GM23338 (cell line): ENCODE measurements around the gene JUP. TPM values are rescaled to one million over a fixed set of nuclear protein-coding genes. Genes with fewer than 3 reads are reported as not detected.

Source experiments
- ATAC-seq: fragments of 200-7000 bp; cut with Tn5 transposase; 3 replicates; pipeline ENCODE4 v1.9.1; 2020
- DNase-seq: peaks from one replicate; pipeline ENCODE4 v3.0.0-alpha.2; 2015; ENCODE audit warnings: low spot score
- H2AFZ ChIP-seq: fragments of 200-600 bp; sonication (generic); 2 replicates; pipeline ENCODE4 v1.8.0; 2016; ENCODE audit warnings: antibody characterized with exemption, mild to moderate bottlenecking, moderate library complexity
- H3F3A ChIP-seq: fragments of 200-600 bp; sonication (generic); replicated peaks from 2 replicates; pipeline ENCODE4 v1.8.0; 2017; ENCODE audit warnings: antibody characterized with exemption, mixed run types, low read depth
- H3K27ac ChIP-seq: fragments of 200-600 bp; sonication (generic); 2 replicates; pipeline ENCODE4 v1.6.1; 2016; ENCODE audit warnings: low read depth
- H3K27me3 ChIP-seq: fragments of 200-600 bp; sonication (generic); 2 replicates; pipeline ENCODE4 v1.8.0; 2016; ENCODE audit warnings: mild to moderate bottlenecking, mixed run types, moderate library complexity; ENCODE audit not compliant: insufficient read depth
- H3K36me3 ChIP-seq: fragments of 200-600 bp; sonication (generic); 2 replicates; pipeline ENCODE4 v1.8.0; 2016; ENCODE audit warnings: mild to moderate bottlenecking; ENCODE audit not compliant: insufficient read depth
- H3K4me1 ChIP-seq: fragments of 200-600 bp; sonication (generic); 2 replicates; pipeline ENCODE4 v1.8.0; 2016; ENCODE audit warnings: mild to moderate bottlenecking, moderate library complexity; ENCODE audit not compliant: insufficient read depth
- H3K4me2 ChIP-seq: fragments of 200-600 bp; sonication (generic); 2 replicates; pipeline ENCODE4 v1.7.1; 2017; ENCODE audit warnings: mixed run types
- H3K4me3 ChIP-seq: fragments of 200-600 bp; sonication (generic); 2 replicates; pipeline ENCODE4 v1.6.1; 2016; ENCODE audit warnings: mixed run types
- H3K79me2 ChIP-seq: fragments of 200-600 bp; sonication (generic); replicated peaks from 2 replicates; pipeline ENCODE4 v1.8.0; 2017; ENCODE audit warnings: mild to moderate bottlenecking; ENCODE audit not compliant: insufficient read depth
- H3K9me2 ChIP-seq: fragments of 200-600 bp; sonication (generic); 2 replicates; pipeline ENCODE4 v1.8.0; 2017; ENCODE audit not compliant: insufficient read depth
- H4K20me1 ChIP-seq: fragments of 200-600 bp; sonication (generic); replicated peaks from 2 replicates; pipeline ENCODE4 v1.8.0; 2017; ENCODE audit warnings: mild to moderate bottlenecking; ENCODE audit not compliant: insufficient read depth
- H3K27ac Mint-ChIP-seq: 2 replicates; pipeline ENCODE4 v1.8.0; 2020; ENCODE audit warnings: inconsistent platforms, mild to moderate bottlenecking, moderate library complexity, mixed read lengths
- H3K27me3 Mint-ChIP-seq: 3 replicates; pipeline ENCODE4 v1.8.0; 2022; ENCODE audit warnings: low read depth, mild to moderate bottlenecking, moderate library complexity, mixed read lengths, inconsistent platforms; ENCODE audit not compliant: insufficient read depth, poor library complexity
- H3K36me3 Mint-ChIP-seq: 3 replicates; pipeline ENCODE4 v1.8.0; 2021; ENCODE audit warnings: low read depth, mild to moderate bottlenecking, inconsistent platforms, moderate library complexity, mixed read lengths
- H3K4me1 Mint-ChIP-seq: 3 replicates; pipeline ENCODE4 v1.8.0; 2020; ENCODE audit warnings: mild to moderate bottlenecking, inconsistent platforms, mixed read lengths
- H3K4me3 Mint-ChIP-seq: 3 replicates; pipeline ENCODE4 v1.8.0; 2021; ENCODE audit warnings: moderate library complexity, mild to moderate bottlenecking, inconsistent platforms, mixed read lengths
- H3K9me3 Mint-ChIP-seq: 3 replicates; pipeline ENCODE4 v1.8.0; 2020; ENCODE audit warnings: moderate library complexity, mild to moderate bottlenecking, inconsistent platforms, mixed read lengths
- CREB1 ChIP-seq: fragments of 250-450 bp; sonication (Bioruptor Pico); IDR thresholded peaks from 2 replicates; pipeline ENCODE4 v1.5.0; 2020; ENCODE audit warnings: low read depth, mild to moderate bottlenecking, moderate library complexity
- ETS1 ChIP-seq: IDR thresholded peaks from 2 replicates; pipeline ENCODE4 v1.6.1; 2016; ENCODE audit warnings: antibody characterized with exemption
- EZH2 ChIP-seq: fragments of 200-600 bp; sonication (generic); IDR thresholded peaks from one replicate; pipeline ENCODE4 v1.8.0; 2017; ENCODE audit warnings: antibody characterized with exemption, mild to moderate bottlenecking, low read depth; ENCODE audit not compliant: unreplicated experiment
- EZH2phosphoT487 ChIP-seq: fragments of 200-600 bp; sonication (generic); IDR thresholded peaks from one replicate; pipeline ENCODE4 v1.8.1; 2018; ENCODE audit warnings: antibody characterized with exemption; ENCODE audit not compliant: unreplicated experiment
- JUNB ChIP-seq: IDR thresholded peaks from one replicate; pipeline ENCODE4 v1.6.1; 2016; ENCODE audit warnings: antibody characterized with exemption; ENCODE audit not compliant: unreplicated experiment
- NANOG ChIP-seq: IDR thresholded peaks from 2 replicates; pipeline ENCODE4 v1.6.1; 2016; ENCODE audit warnings: antibody characterized with exemption, borderline replicate concordance
- POLR2AphosphoS5 ChIP-seq: IDR thresholded peaks from 2 replicates; pipeline ENCODE4 v1.6.1; 2016; ENCODE audit warnings: antibody characterized with exemption, low read depth
- REST ChIP-seq: IDR thresholded peaks from one replicate; pipeline ENCODE4 v1.6.1; 2018; ENCODE audit warnings: antibody characterized with exemption; ENCODE audit not compliant: unreplicated experiment
- STAT1 ChIP-seq: IDR thresholded peaks from one replicate; pipeline ENCODE4 v1.6.1; 2016; ENCODE audit warnings: antibody characterized with exemption; ENCODE audit not compliant: unreplicated experiment
- ZNF114 ChIP-seq: fragments of 250-450 bp; sonication (Bioruptor Pico); IDR thresholded peaks from 2 replicates; pipeline ENCODE4 v1.5.0; 2020; ENCODE audit warnings: mild to moderate bottlenecking, moderate library complexity
- ZNF331 ChIP-seq: fragments of 250-450 bp; sonication (Bioruptor Pico); IDR thresholded peaks from 2 replicates; pipeline ENCODE4 v1.5.0; 2020; ENCODE audit warnings: low read depth, mild to moderate bottlenecking, moderate library complexity
- ZNF462 ChIP-seq: fragments of 250-450 bp; sonication (Bioruptor Pico); IDR thresholded peaks from 2 replicates; pipeline ENCODE4 v1.5.0; 2020; ENCODE audit warnings: mild to moderate bottlenecking, moderate library complexity
- polyA plus RNA-seq: library from polyadenylated mRNA; unstranded; fragments of >200 nt; fragmentation: Nextera tagmentation; extraction: Ambion mirVana; gene quantifications from 2 replicates; pipeline ENCODE4 v1.2.1, GENCODE V29; 2016
- total RNA-seq: library from RNA; depleted of rRNA; stranded (reverse); fragments of >200 nt; shearing (Covaris generic); gene quantifications from 2 replicates; pipeline ENCODE4 v1.2.3, GENCODE V29; 2014
- TF ChIP-seq, protein P1 (sequence below), 2 experiments: fragments of 200-600 bp in 1 of 2; sonication (generic) in 1 of 2; conservative IDR thresholded peaks; 2 replicates each; pipeline versions ENCODE4 v1.5.1 to v1.6.1; 2016 to 2017; ENCODE audit warnings: antibody characterized with exemption in 2 of 2, low read depth in 2 of 2, mild to moderate bottlenecking in 2 of 2, moderate library complexity in 1 of 2

Gene JUP
- total and polyA plus RNA-seq, 2 experiments from 2014 or later = 45.5 to 177 TPM

GRCh38 chr17:41750862-41751261 lies 35.6 kb downstream of the JUP start:
- Histone ChIP-seq H3K4me1 (no peaks in the 10 kb centered on the region), H3K4me2 (no peak overlapping the region), H3K9me2 (no peaks in the 10 kb centered on the region), H3K27me3 (no peaks in the 10 kb centered on the region), H2AFZ (no peak overlapping the region), H3K4me3 (no peak overlapping the region), H4K20me1 (no peaks in the 10 kb centered on the region; the same call in 1 of the 2 replicates), H3K27ac (no peak overlapping the region), H3K79me2 (no peaks in the 10 kb centered on the region), H3F3A (no peaks in the 10 kb centered on the region), H3K36me3 (no peaks in the 10 kb centered on the region)
- Mint-ChIP-seq H3K27me3 (peaks cover 17% of the 10 kb centered on the region), H3K4me1 (no peaks in the 10 kb centered on the region), H3K9me3 (no peaks in the 10 kb centered on the region), H3K27ac (no peak overlapping the region), H3K36me3 (peaks cover 10% of the 10 kb centered on the region), H3K4me3 (no peak overlapping the region)
- TF ChIP-seq EZH2 = no peak
- no peak for TF ChIP-seq NANOG
- no peak for TF ChIP-seq JUNB
- TF ChIP-seq ZNF331 = no peak
- no peak for TF ChIP-seq STAT1
- TF ChIP-seq POLR2AphosphoS5 = no peak
- TF ChIP-seq ZNF114 = no peak
- TF ChIP-seq, protein P1, sequence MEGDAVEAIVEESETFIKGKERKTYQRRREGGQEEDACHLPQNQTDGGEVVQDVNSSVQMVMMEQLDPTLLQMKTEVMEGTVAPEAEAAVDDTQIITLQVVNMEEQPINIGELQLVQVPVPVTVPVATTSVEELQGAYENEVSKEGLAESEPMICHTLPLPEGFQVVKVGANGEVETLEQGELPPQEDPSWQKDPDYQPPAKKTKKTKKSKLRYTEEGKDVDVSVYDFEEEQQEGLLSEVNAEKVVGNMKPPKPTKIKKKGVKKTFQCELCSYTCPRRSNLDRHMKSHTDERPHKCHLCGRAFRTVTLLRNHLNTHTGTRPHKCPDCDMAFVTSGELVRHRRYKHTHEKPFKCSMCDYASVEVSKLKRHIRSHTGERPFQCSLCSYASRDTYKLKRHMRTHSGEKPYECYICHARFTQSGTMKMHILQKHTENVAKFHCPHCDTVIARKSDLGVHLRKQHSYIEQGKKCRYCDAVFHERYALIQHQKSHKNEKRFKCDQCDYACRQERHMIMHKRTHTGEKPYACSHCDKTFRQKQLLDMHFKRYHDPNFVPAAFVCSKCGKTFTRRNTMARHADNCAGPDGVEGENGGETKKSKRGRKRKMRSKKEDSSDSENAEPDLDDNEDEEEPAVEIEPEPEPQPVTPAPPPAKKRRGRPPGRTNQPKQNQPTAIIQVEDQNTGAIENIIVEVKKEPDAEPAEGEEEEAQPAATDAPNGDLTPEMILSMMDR (conservative IDR thresholded peaks at IDR 0.05; ENCODE audit: low read depth in 2 of 2) = no peak
- TF ChIP-seq REST = no peak
- TF ChIP-seq ZNF462 = no peak
- no peak for TF ChIP-seq ETS1
- TF ChIP-seq CREB1 = no peak
- TF ChIP-seq EZH2phosphoT487 = no peak
- DNase-seq (no peak), ATAC-seq (no peak)
